Fibroblast of villous mesenchyme (primary cell): ENCODE measurements around the gene STK38. TPM values are rescaled to one million over a fixed set of nuclear protein-coding genes. Genes with fewer than 3 reads are reported as not detected.

Experiments used
- DNase-seq: peaks from one replicate; pipeline ENCODE4 v3.0.0-alpha.2; 2010; ENCODE audit warnings: low read depth
- H3K4me3 ChIP-seq: 2 replicates; pipeline ENCODE4 v1.5.1; 2011; ENCODE audit warnings: low read depth, mild to moderate bottlenecking, low read length
- total RNA-seq: library from RNA; depleted of rRNA; stranded (reverse); fragments of >200 nt; gene quantifications from 2 replicates; pipeline ENCODE4 v1.2.3, GENCODE V29; 2012
- TF ChIP-seq, protein P1 (sequence below): IDR thresholded peaks from 2 replicates; pipeline ENCODE4 v1.5.1; 2012; ENCODE audit warnings: low read depth, mild to moderate bottlenecking, low read length; ENCODE audit not compliant: insufficient read depth

The STK38 gene
- total RNA-seq, 1 donor: 55.3 TPM

DNA sequence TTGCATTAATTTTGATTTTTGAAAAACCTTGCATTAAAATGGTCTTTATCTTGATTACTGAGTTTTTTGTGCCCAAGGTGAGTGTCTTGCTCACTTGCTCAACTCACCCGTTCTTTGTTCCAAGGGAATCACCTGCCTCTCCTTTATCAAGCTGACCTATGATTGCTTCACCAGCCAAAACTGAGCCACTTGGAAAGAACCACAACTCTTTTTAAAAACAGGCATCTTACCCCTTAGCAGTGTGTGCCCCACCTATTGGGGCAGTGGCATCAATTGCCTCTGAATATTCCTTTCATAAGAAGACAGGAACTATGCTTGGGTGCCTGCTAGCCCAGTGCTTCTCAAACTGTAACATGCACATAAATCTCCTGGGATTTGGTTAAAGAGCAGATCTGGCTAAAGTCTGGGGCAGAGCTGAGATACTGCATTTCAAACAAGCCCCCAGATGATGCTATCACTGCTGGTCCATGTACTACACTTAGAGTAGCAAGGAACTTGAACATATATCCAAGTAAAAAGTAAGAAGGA lies 3.3 kb upstream of the STK38 start:
- DNase-seq: no peak
- no peak overlapping the region for H3K4me3 ChIP-seq
- TF ChIP-seq, protein P1, sequence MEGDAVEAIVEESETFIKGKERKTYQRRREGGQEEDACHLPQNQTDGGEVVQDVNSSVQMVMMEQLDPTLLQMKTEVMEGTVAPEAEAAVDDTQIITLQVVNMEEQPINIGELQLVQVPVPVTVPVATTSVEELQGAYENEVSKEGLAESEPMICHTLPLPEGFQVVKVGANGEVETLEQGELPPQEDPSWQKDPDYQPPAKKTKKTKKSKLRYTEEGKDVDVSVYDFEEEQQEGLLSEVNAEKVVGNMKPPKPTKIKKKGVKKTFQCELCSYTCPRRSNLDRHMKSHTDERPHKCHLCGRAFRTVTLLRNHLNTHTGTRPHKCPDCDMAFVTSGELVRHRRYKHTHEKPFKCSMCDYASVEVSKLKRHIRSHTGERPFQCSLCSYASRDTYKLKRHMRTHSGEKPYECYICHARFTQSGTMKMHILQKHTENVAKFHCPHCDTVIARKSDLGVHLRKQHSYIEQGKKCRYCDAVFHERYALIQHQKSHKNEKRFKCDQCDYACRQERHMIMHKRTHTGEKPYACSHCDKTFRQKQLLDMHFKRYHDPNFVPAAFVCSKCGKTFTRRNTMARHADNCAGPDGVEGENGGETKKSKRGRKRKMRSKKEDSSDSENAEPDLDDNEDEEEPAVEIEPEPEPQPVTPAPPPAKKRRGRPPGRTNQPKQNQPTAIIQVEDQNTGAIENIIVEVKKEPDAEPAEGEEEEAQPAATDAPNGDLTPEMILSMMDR: no peak

DNA sequence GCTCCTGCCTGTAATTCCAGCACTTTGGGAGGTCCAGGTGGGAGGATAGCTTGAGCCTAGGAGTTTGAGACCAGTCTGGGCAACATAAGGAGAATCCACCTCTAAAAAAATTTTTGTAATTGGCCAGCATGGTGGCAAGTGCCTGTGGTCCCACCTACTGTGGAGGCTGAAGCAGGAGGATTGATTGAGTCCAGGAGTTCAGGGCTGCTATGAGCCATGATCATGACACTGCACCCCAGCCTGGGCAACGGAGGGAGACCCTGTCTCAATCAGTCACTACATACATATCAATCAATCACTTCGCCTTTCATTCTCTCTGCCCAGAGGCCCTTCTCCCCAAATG lies 1.1 kb upstream of the STK38 start:
- TF ChIP-seq, protein P1: no peak
- no peak for DNase-seq
- H3K4me3 ChIP-seq: no peak overlapping the region

DNA sequence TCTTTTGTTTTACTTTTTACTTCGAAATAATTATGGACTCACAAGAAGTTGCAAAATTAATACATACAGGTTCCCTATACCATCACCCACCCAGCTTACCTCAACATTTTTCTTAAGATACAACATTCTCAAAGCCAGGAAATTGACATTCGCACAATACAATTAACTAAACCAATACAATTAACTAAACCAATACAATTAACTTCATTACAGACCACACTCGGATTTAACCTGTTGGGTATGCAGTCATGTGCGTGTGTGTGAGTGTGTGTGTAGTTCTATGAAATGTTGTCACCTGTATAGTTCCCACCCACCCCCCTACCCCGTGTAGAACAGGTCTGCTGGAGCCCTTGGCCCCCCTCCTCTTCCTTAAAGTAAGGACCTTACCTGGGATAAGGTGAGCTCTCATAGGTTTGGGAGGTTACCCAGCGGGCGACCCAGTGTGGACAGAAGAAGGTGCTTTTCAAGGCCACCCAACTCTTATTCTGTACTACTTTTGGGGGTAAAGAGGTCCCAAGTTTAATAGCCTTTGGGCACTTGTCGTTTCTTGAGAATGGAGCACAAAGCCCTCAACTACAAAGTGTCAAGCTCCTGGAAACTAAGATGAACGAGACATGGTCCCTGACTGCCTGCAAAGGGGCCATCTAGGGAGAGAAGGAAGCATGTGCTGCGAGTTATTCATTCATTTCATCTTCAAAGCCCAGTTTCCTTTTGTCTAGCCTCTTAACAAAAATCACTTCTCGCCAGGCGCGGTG lies 544 bp upstream of the STK38 start:
- DNase-seq: no peak
- TF ChIP-seq, protein P1: no peak
- H3K4me3 ChIP-seq: no peak overlapping the region

DNA sequence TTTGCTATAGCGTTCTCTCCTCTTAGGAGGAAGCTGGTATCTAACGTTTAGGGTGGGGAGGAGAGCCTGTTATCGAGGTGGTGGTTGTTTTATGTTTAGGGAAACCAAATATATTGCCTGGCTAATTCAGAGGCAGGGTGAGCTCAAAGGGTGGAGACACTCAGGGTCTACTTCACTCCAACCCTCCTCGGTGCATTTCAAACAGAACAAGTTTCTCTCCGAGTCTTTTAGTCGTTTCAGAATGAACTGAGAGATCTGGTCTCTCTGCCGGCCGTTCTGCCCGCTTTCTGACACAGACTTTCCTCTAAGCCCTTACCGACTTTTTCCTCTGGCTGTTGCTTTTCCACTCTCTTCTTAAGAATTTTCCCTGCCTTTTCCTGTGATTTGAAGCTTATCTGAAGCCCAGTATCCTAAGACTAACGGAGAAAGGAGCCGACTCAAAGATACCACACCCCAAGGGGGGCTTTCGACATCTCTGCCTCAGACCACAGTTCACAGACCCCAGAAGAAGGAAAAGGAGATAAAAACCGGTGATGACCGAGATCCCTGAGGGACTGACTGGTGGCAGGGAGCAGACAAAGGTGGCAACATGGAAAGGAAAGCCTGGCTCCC lies 865 bp downstream of the STK38 start:
- DNase-seq: peak; percentile 41
- H3K4me3 ChIP-seq: peak overlapping the region; percentile 90
- TF ChIP-seq, protein P1: no peak

DNA sequence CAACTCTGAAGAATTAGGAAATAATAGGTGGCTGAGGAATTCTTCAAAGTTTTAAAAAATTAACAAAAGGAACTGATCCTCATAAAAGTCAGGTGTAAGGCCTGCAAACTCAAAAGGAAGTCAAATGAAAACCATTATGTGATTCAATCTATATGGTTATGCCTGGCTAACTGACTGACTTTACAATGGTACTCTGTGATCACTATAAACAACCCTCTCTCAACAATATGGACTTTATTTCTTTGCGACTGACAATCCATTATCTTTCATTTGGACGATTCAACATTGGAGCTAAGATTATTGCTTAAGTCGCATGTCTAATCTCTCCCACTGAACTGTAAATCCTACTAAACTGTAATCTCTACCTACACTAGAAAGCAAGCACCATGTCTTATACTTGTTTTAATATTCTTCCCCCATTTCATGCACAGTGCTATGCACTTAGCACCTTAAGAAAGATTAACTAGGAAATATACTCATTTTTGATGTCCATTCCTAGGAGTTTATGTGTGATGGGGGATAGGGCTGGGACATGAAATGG lies 1.4 kb downstream of the STK38 start:
- TF ChIP-seq, protein P1: no peak
- no peak for DNase-seq

DNA sequence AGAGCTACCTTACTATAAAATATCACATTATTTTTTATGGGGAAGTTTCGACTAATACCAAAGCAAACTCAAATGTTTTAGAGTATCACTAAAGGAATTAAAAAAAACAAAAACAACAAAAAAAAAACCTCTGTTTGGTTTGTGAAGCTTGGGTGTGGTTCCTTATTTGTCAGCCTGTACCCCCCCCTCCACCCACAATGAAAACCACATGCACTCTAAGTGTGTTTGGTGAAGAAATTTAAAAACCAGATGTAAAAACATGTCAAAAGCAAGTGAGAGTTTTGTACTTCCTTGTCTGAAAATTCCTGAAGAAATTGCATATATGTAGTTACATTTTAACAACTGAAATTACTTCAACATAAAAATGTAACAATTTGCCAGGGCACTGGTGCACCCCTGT lies 3.1 kb downstream of the STK38 start:
- TF ChIP-seq, protein P1: no peak
- H3K4me3 ChIP-seq: no peak overlapping the region
- peak; percentile 76 for DNase-seq

More for the DNA sequence above, 1.4 kb downstream of the STK38 start:
- H3K4me3 ChIP-seq: peak overlapping the region; percentile 90
